ENCODE results near the gene ACOX3.
"Not testable (repeated sequence)": the region's sequence is repeated elsewhere in the genome, so short reads cannot be mapped to it uniquely, and the experiment has no call there.

ACOX3 gene

GRCh38 chr4:8352368-8353157, 88.0 kb downstream of the ACOX3 start:
- no peak for DNase-seq (ENCODE audit: low read depth in 3 of 3)

- DNase-seq (ENCODE audit: low read depth in 3 of 3): no peak
Measured at GRCh38 chr4:8351931-8352367, 88.6 kb downstream of the ACOX3 start.

GRCh38 chr4:8350841-8351461, 89.6 kb downstream of the ACOX3 start:
- DNase-seq (ENCODE audit: low read depth in 3 of 3): no peak

- no peak for DNase-seq (ENCODE audit: low read depth in 3 of 3)
Measured at GRCh38 chr4:8350352-8350751, 90.2 kb downstream of the ACOX3 start.

- DNase-seq (ENCODE audit: low read depth in 3 of 3): no peak
Measured at GRCh38 chr4:8349664-8350236, 90.8 kb downstream of the ACOX3 start.

- not testable (repeated sequence) for DNase-seq (ENCODE audit: low read depth in 3 of 3)
Measured at GRCh38 chr4:8349236-8349635, 91.3 kb downstream of the ACOX3 start.

GRCh38 chr4:8348071-8348470, 92.5 kb downstream of the ACOX3 start:
- no peak for DNase-seq (ENCODE audit: low read depth in 3 of 3)

GRCh38 chr4:8347660-8348059, 92.9 kb downstream of the ACOX3 start:
- no peak for DNase-seq (ENCODE audit: low read depth in 3 of 3)

GRCh38 chr4:8346838-8347605, 93.5 kb downstream of the ACOX3 start:
- no peak for DNase-seq (ENCODE audit: low read depth in 3 of 3)

GRCh38 chr4:8345946-8346814, 94.3 kb downstream of the ACOX3 start:
- no peak for DNase-seq (ENCODE audit: low read depth in 3 of 3)

GRCh38 chr4:8345053-8345945, 95.2 kb downstream of the ACOX3 start:
- DNase-seq (ENCODE audit: low read depth in 3 of 3): no peak

GRCh38 chr4:8344377-8344776, 96.1 kb downstream of the ACOX3 start:
- no peak for DNase-seq (ENCODE audit: low read depth in 3 of 3)

- DNase-seq (ENCODE audit: low read depth in 3 of 3): no peak
Measured at GRCh38 chr4:8343967-8344331, 96.6 kb downstream of the ACOX3 start.

- no peak for DNase-seq (ENCODE audit: low read depth in 3 of 3)
Measured at GRCh38 chr4:8343262-8343966, 97.1 kb downstream of the ACOX3 start.

GRCh38 chr4:8342651-8343261, 97.8 kb downstream of the ACOX3 start:
- no peak for DNase-seq (ENCODE audit: low read depth in 3 of 3)

- no peak for DNase-seq (ENCODE audit: low read depth in 3 of 3)
Measured at GRCh38 chr4:8341691-8342090, 98.8 kb downstream of the ACOX3 start.

- not testable (repeated sequence) for DNase-seq (ENCODE audit: low read depth in 3 of 3)
Measured at GRCh38 chr4:8341281-8341680, 99.2 kb downstream of the ACOX3 start.

GRCh38 chr4:8340781-8341241, 99.7 kb downstream of the ACOX3 start:
- no peak for DNase-seq (ENCODE audit: low read depth in 3 of 3)

- DNase-seq (ENCODE audit: low read depth in 3 of 3): no peak
Measured at GRCh38 chr4:8338351-8338961, 102.1 kb downstream of the ACOX3 start.

All from stimulated activated CD4-positive, alpha-beta T cell treated with anti-CD3 and anti-CD28 coated beads, TNF-alpha, amount 100 ng/mL, for 48 hours (primary cell).